ENCODE results near the gene CACNA1I. TPM values are rescaled to one million over a fixed set of nuclear protein-coding genes. Genes with fewer than 3 reads are reported as not detected.

Gene CACNA1I
- total and polyA plus RNA-seq, 4 donors = 1.2 to 8.5 (median 5.6) TPM

- 68% methylated on average over 8 of the region's 14 CpGs for WGBS (ENCODE audit: insufficient coverage)
Observed at GRCh38 chr22:39697790-39698430, 127.4 kb downstream of the CACNA1I start.

GRCh38 chr22:39699631-39700360, 129.2 kb downstream of the CACNA1I start:
- no peak overlapping the region for H3K27ac ChIP-seq (ENCODE audit: low read depth, low read length)
- H3K36me3 ChIP-seq (ENCODE audit: control insufficient read depth, insufficient read depth, low read length) = no peaks in the 10 kb centered on the region

More at GRCh38 chr22:39697790-39698430, 127.4 kb downstream of the CACNA1I start:
- Histone ChIP-seq H3K4me1 (ENCODE audit: control insufficient read depth, insufficient read depth, low read length) (peaks cover 30% of the 10 kb centered on the region), H3K27me3 (ENCODE audit: control insufficient read depth, insufficient read depth, low read length) (no peaks in the 10 kb centered on the region), H3K36me3 (ENCODE audit: control insufficient read depth, insufficient read depth, low read length) (no peaks in the 10 kb centered on the region), H3K27ac (ENCODE audit: low read depth, low read length) (no peak overlapping the region), H3K9me3 (ENCODE audit: control insufficient read depth, insufficient read depth, low read length) (no peaks in the 10 kb centered on the region), H3K4me3 (ENCODE audit: low read depth, low read length) (no peak overlapping the region)
- DNase-seq (ENCODE audit: low read depth in 4 of 6, low spot score in 6 of 6) = no peak

GRCh38 chr22:39700565-39700964, 130.0 kb downstream of the CACNA1I start:
- Histone ChIP-seq H3K27me3 (ENCODE audit: control insufficient read depth, insufficient read depth, low read length) (peaks cover 2% of the 10 kb centered on the region), H3K9me3 (ENCODE audit: control insufficient read depth, insufficient read depth, low read length) (no peaks in the 10 kb centered on the region), H3K4me3 (ENCODE audit: low read depth, low read length) (no peak overlapping the region), H3K4me1 (ENCODE audit: control insufficient read depth, insufficient read depth, low read length) (peaks cover 53% of the 10 kb centered on the region), H3K36me3 (ENCODE audit: control insufficient read depth, insufficient read depth, low read length) (no peaks in the 10 kb centered on the region), H3K27ac (ENCODE audit: low read depth, low read length) (no peak overlapping the region)
- no peak for DNase-seq (ENCODE audit: low read depth in 4 of 6, low spot score in 6 of 6)
- 67% methylated on average over 1 of the region's 7 CpGs for WGBS (ENCODE audit: insufficient coverage)

More at GRCh38 chr22:39699631-39700360, 129.2 kb downstream of the CACNA1I start:
- WGBS (ENCODE audit: insufficient coverage) = 38% methylated on average over 19 of the region's 19 CpGs
- Histone ChIP-seq H3K9me3 (ENCODE audit: control insufficient read depth, insufficient read depth, low read length) (no peaks in the 10 kb centered on the region), H3K27me3 (ENCODE audit: control insufficient read depth, insufficient read depth, low read length) (no peaks in the 10 kb centered on the region), H3K4me3 (ENCODE audit: low read depth, low read length) (no peak overlapping the region), H3K4me1 (ENCODE audit: control insufficient read depth, insufficient read depth, low read length) (peaks cover 48% of the 10 kb centered on the region)
- peak in 2 of 6 donors; percentile 51 to 67 for DNase-seq (ENCODE audit: low read depth in 4 of 6, low spot score in 6 of 6)

- no peaks in the 10 kb centered on the region for H3K9me3 ChIP-seq (ENCODE audit: control insufficient read depth, insufficient read depth, low read length)
- no peaks in the 10 kb centered on the region for H3K36me3 ChIP-seq (ENCODE audit: control insufficient read depth, insufficient read depth, low read length)
- peak in 1 of 6 donors; percentile 47 for DNase-seq (ENCODE audit: low read depth in 4 of 6, low spot score in 6 of 6)
- no peak overlapping the region for H3K27ac ChIP-seq (ENCODE audit: low read depth, low read length)
- no peak overlapping the region for H3K4me3 ChIP-seq (ENCODE audit: low read depth, low read length)
- 67% methylated on average over 7 of the region's 8 CpGs for WGBS (ENCODE audit: insufficient coverage)
- peaks cover 66% of the 10 kb centered on the region for H3K4me1 ChIP-seq (ENCODE audit: control insufficient read depth, insufficient read depth, low read length)
- peaks cover 2% of the 10 kb centered on the region for H3K27me3 ChIP-seq (ENCODE audit: control insufficient read depth, insufficient read depth, low read length)
Observed at GRCh38 chr22:39703091-39703490, 132.5 kb downstream of the CACNA1I start.

- DNase-seq (ENCODE audit: low read depth in 4 of 6, low spot score in 6 of 6) = peak in 2 of 6 donors; percentile 47 to 82
- WGBS (ENCODE audit: insufficient coverage) = 33% methylated on average over 17 of the region's 17 CpGs
- no peak overlapping the region for H3K4me3 ChIP-seq (ENCODE audit: low read depth, low read length)
- H3K27ac ChIP-seq (ENCODE audit: low read depth, low read length) = no peak overlapping the region
- H3K4me1 ChIP-seq (ENCODE audit: control insufficient read depth, insufficient read depth, low read length) = peaks cover 65% of the 10 kb centered on the region
- H3K27me3 ChIP-seq (ENCODE audit: control insufficient read depth, insufficient read depth, low read length) = peaks cover 2% of the 10 kb centered on the region
- no peaks in the 10 kb centered on the region for H3K36me3 ChIP-seq (ENCODE audit: control insufficient read depth, insufficient read depth, low read length)
- H3K9me3 ChIP-seq (ENCODE audit: control insufficient read depth, insufficient read depth, low read length) = no peaks in the 10 kb centered on the region
Observed at GRCh38 chr22:39703928-39704639, 133.5 kb downstream of the CACNA1I start.

GRCh38 chr22:39705386-39705785, 134.8 kb downstream of the CACNA1I start:
- Histone ChIP-seq H3K27ac (ENCODE audit: low read depth, low read length) (no peak overlapping the region), H3K4me1 (ENCODE audit: control insufficient read depth, insufficient read depth, low read length) (peaks cover 56% of the 10 kb centered on the region), H3K36me3 (ENCODE audit: control insufficient read depth, insufficient read depth, low read length) (no peaks in the 10 kb centered on the region), H3K9me3 (ENCODE audit: control insufficient read depth, insufficient read depth, low read length) (no peaks in the 10 kb centered on the region), H3K4me3 (ENCODE audit: low read depth, low read length) (no peak overlapping the region), H3K27me3 (ENCODE audit: control insufficient read depth, insufficient read depth, low read length) (peaks cover 2% of the 10 kb centered on the region)
- 93% methylated on average over 12 of the region's 12 CpGs for WGBS (ENCODE audit: insufficient coverage)
- DNase-seq (ENCODE audit: low read depth in 4 of 6, low spot score in 6 of 6) = no peak

GRCh38 chr22:39706376-39707140, 136.0 kb downstream of the CACNA1I start:
- peak in 1 of 6 donors; percentile 78 for DNase-seq (ENCODE audit: low read depth in 4 of 6, low spot score in 6 of 6)
- H3K4me3 ChIP-seq (ENCODE audit: low read depth, low read length) = no peak overlapping the region
- H3K4me1 ChIP-seq (ENCODE audit: control insufficient read depth, insufficient read depth, low read length) = peaks cover 54% of the 10 kb centered on the region
- WGBS (ENCODE audit: insufficient coverage) = 52% methylated on average over 21 of the region's 27 CpGs
- H3K27ac ChIP-seq (ENCODE audit: low read depth, low read length) = no peak overlapping the region
- no peaks in the 10 kb centered on the region for H3K36me3 ChIP-seq (ENCODE audit: control insufficient read depth, insufficient read depth, low read length)
- no peaks in the 10 kb centered on the region for H3K9me3 ChIP-seq (ENCODE audit: control insufficient read depth, insufficient read depth, low read length)
- H3K27me3 ChIP-seq (ENCODE audit: control insufficient read depth, insufficient read depth, low read length) = peaks cover 2% of the 10 kb centered on the region

- Histone ChIP-seq H3K27me3 (ENCODE audit: control insufficient read depth, insufficient read depth, low read length) (peaks cover 2% of the 10 kb centered on the region), H3K9me3 (ENCODE audit: control insufficient read depth, insufficient read depth, low read length) (no peaks in the 10 kb centered on the region), H3K4me3 (ENCODE audit: low read depth, low read length) (no peak overlapping the region), H3K27ac (ENCODE audit: low read depth, low read length) (no peak overlapping the region), H3K4me1 (ENCODE audit: control insufficient read depth, insufficient read depth, low read length) (peaks cover 54% of the 10 kb centered on the region), H3K36me3 (ENCODE audit: control insufficient read depth, insufficient read depth, low read length) (no peaks in the 10 kb centered on the region)
- WGBS (ENCODE audit: insufficient coverage) = 94% methylated on average over 5 of the region's 5 CpGs
- DNase-seq (ENCODE audit: low read depth in 4 of 6, low spot score in 6 of 6) = no peak
Observed at GRCh38 chr22:39707351-39707750, 136.8 kb downstream of the CACNA1I start.

GRCh38 chr22:39707816-39708215, 137.3 kb downstream of the CACNA1I start:
- WGBS (ENCODE audit: insufficient coverage) = 57% methylated on average over 2 of the region's 5 CpGs

More at GRCh38 chr22:39707816-39708215, 137.3 kb downstream of the CACNA1I start:
- Histone ChIP-seq H3K27me3 (ENCODE audit: control insufficient read depth, insufficient read depth, low read length) (peaks cover 2% of the 10 kb centered on the region), H3K36me3 (ENCODE audit: control insufficient read depth, insufficient read depth, low read length) (no peaks in the 10 kb centered on the region), H3K4me3 (ENCODE audit: low read depth, low read length) (no peak overlapping the region), H3K9me3 (ENCODE audit: control insufficient read depth, insufficient read depth, low read length) (no peaks in the 10 kb centered on the region), H3K27ac (ENCODE audit: low read depth, low read length) (no peak overlapping the region), H3K4me1 (ENCODE audit: control insufficient read depth, insufficient read depth, low read length) (peaks cover 57% of the 10 kb centered on the region)
- peak in 1 of 6 donors; percentile 70 for DNase-seq (ENCODE audit: low read depth in 4 of 6, low spot score in 6 of 6)
